Measurements from ENCODE around the gene SCFD1.

The SCFD1 gene

DNA sequence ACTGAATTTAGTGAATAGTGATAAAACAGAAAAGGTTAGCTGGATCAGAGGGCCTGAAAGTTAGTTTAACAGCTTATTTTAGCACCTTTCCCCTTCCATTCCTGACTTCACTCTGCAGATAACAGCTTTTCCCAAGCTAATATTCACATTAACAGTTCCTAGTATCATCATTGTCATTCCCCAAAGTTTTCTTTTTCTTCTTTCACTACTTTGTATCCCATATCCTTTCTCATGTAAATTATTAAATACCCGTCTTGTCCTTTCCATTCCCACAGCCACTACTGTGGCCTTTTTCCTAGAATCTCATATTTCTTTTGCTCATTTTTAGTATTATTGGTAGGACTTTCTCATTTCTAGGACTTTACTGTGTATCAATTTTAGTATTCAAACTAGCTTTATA is 70.5 kb downstream of the SCFD1 start:
- no peak overlapping the region for H3K4me3 ChIP-seq (ENCODE audit: low read depth, low read length)
- no peak for TF ChIP-seq CTCF (IDR thresholded peaks at IDR 0.05; ENCODE audit: insufficient read depth, low read depth, low read length, missing control alignments)
- DNase-seq (ENCODE audit: low read depth): no peak

- TF ChIP-seq CTCF (IDR thresholded peaks at IDR 0.05; ENCODE audit: insufficient read depth, low read depth, low read length, missing control alignments): no peak
- no peak for DNase-seq (ENCODE audit: low read depth)
- no peak overlapping the region for H3K4me3 ChIP-seq (ENCODE audit: low read depth, low read length)
These were observed 76.3 kb downstream of the SCFD1 start for GRCh38 chr14:30698463-30698862.

DNA sequence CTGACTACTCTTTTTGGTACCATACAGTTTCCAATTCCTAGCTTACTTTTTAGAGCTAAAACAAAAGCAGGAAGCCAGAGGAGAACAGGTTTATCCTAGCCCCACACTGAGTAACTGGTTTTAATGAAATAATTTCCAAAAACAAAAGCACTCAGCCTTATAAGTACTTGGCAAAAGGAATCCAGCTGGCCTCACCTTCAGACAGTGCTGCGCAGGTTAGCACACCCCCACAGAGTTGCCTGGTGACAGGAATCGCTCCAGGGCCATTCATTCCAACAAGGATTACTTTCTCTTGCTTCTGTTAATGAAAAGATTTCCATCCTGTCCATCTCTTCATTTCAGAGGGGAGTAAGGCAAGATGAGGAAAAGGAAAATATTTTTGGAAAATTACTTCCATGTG is 84.6 kb downstream of the SCFD1 start:
- no peak for TF ChIP-seq CTCF (IDR thresholded peaks at IDR 0.05; ENCODE audit: insufficient read depth, low read depth, low read length, missing control alignments)
- no peak overlapping the region for H3K4me3 ChIP-seq (ENCODE audit: low read depth, low read length)
- DNase-seq (ENCODE audit: low read depth): no peak

GRCh38 chr14:30708157-30708556 is 86.0 kb downstream of the SCFD1 start:
- DNase-seq (ENCODE audit: low read depth): no peak
- H3K4me3 ChIP-seq (ENCODE audit: low read depth, low read length): no peak overlapping the region
- TF ChIP-seq CTCF (IDR thresholded peaks at IDR 0.05; ENCODE audit: insufficient read depth, low read depth, low read length, missing control alignments): no peak

DNA sequence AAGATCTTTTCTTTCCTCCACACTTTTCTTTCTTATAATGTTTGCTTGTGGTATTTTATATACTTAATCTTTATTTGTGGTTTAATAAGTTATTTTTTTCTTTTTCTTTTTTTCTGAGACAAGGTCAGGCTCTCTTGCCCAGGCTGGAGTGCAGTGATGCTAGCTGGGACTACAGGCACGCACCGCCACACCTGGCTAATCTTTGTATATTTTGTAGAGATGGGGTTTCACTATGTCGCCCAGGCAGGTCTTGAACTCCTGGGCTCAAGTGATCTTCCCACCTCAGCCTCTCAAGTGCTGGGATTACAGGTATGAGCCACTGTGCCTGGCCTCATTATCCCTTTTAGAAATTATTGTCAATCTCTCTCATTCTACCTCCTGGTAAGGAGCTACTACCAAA is 87.1 kb downstream of the SCFD1 start:
- no peak for TF ChIP-seq CTCF (IDR thresholded peaks at IDR 0.05; ENCODE audit: insufficient read depth, low read depth, low read length, missing control alignments)
- H3K4me3 ChIP-seq (ENCODE audit: low read depth, low read length): no peak overlapping the region
- no peak for DNase-seq (ENCODE audit: low read depth)

- TF ChIP-seq CTCF (IDR thresholded peaks at IDR 0.05; ENCODE audit: insufficient read depth, low read depth, low read length, missing control alignments): no peak
- no peak overlapping the region for H3K4me3 ChIP-seq (ENCODE audit: low read depth, low read length)
- DNase-seq (ENCODE audit: low read depth): no peak
These were observed 88.8 kb downstream of the SCFD1 start for GRCh38 chr14:30710876-30711275.

DNA sequence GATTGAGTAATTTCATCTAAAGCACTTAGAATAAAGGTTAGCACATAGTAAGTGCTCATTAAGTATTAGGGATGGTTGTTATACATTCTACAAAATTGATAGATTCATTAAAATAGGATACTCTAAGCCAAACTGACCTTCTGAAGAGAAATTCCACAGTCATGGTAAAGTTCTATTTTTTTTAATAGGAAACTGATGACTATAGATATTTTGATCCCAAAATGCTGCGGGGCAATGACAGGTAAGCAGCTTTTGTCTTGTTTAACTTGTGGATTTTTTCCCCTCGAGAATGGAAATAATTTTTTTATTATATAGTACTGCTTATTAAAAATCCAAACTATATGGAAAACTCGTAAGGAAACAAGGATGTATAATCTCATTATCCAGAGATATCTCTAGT is 97.0 kb downstream of the SCFD1 start:
- no peak for DNase-seq (ENCODE audit: low read depth)
- no peak overlapping the region for H3K4me3 ChIP-seq (ENCODE audit: low read depth, low read length)
- TF ChIP-seq CTCF (IDR thresholded peaks at IDR 0.05; ENCODE audit: insufficient read depth, low read depth, low read length, missing control alignments): no peak

All from GM12865 (cell line).